GM21528 (cell line): ENCODE measurements around the gene FMNL1.
"Not testable (repeated sequence)": the region's sequence is repeated elsewhere in the genome, so short reads cannot be mapped to it uniquely, and the experiment has no call there.

Experiments used
- ATAC-seq: cut with Tn5 transposase; IDR thresholded peaks from one replicate; pipeline ENCODE4 v1.9.1; 2021; ENCODE audit warnings: mild to moderate bottlenecking, moderate library complexity; ENCODE audit not compliant: unreplicated experiment, low FRiP score

The FMNL1 gene

DNA sequence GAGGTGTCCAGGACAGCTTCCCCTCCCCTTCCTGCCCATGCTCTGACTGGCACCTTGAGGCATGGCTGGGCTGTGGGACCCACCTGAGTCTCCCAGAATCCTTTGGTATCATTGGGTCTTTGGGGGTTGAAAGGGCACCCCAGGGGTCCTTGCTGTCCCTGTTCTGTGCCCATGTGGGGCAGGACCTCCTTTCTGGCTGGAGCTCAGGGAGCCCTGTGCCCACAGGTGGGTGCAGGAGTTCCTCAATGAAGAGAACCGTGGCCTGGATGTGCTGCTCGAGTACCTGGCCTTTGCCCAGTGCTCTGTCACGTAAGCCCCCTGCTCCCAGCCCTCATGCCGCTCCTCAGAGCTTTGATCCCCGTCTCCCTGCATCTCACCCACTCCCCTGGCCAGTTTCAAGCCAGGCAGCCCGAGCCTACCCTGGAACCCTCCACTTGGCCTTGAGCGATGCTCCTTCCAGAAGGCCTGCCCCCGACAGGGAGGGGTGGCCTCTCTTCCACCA is 11.8 kb downstream of the FMNL1 start:
- no peak for ATAC-seq

DNA sequence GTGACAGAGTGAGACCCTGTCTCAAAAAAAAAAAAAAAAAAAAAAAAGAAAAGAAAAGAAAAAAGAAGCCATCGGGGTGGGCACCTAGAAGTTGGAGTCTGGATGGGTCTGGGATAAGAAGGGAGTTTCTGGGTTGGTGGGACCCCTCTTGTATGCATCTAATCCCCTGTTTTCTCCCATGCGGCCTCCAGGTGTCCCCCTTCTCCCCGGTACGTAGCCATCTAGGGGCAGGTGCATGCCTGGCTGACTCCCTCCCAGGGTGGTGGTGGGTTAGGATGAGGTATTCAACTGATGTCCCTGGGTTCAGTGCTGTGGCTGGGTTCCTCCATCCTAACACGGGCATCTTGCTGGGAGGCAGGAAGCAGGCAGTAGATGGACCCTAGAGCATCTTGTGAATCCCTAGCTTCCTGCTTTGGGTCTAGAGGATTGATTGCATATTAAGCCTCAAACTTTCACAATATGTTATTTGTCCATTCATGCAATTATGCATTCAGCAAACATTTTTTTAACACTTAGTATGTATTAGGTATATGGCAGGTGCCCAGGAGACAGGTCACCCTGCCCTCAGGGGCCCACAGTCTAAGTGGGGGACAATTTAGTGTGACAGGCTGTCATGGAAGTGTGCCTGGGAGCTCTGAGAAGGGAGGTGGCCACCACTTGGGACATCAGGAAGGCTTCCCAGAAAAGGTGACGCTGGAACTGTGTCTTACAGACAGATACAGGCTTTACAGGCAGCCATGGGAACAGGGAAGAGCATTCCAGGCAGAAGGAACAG is 13.1 kb downstream of the FMNL1 start:
- ATAC-seq, result no peak

DNA sequence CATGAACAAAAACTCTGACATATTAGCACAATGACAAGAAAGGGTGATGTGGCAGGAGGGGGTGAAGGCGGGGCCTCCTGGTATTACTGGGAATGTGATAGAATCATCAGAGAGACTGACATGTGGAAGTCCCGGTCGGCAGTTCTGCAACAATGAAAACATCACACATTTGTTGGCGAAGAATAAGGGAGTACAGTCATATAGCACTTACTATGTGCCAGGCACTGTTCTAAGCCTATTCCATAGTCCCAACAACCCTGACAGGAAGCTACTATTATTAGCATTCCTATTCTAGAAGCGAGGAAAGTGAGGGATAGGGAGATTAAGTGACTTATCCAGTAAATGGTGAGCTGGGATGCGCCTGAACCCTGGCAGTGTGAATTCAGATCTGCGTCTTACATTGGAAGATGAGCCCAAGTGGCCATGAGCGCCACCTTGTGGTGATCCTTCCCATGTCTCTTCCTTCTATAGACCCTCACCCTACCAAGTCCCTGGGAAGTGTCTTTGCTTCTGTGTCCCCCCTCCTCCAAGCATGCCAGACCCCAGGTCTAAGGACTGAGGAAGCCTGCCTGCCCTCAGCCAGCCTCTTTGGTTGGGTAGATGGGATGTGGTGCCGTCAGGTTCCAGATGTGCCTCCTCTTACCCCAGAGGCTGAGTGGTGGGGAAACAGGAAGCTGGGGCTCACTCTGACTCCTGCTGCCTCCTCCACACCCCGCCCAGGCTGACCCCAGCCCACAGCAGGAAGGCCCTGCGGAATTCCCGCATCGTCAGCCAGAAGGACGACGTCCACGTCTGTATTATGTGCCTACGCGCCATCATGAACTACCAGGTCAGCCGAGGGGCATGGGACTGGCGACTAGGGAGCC is 14.0 kb downstream of the FMNL1 start:
- ATAC-seq, result no peak

DNA sequence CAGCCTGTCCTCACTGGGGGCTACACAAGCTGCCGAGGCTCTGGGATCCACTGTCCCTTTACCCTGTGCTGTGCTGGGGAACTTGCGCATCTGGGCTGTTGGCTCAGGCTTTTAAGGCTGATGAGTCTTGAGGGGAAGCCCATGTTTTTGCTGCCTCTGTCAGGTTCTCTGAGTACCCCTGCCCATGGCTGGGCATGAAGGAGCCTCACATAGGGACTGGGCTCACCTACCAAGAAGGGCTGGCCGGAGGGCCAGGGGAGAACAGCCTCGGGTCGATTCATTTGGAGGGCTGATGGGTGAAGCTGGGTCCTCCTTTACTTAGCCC is 14.6 kb downstream of the FMNL1 start:
- no peak for ATAC-seq

DNA sequence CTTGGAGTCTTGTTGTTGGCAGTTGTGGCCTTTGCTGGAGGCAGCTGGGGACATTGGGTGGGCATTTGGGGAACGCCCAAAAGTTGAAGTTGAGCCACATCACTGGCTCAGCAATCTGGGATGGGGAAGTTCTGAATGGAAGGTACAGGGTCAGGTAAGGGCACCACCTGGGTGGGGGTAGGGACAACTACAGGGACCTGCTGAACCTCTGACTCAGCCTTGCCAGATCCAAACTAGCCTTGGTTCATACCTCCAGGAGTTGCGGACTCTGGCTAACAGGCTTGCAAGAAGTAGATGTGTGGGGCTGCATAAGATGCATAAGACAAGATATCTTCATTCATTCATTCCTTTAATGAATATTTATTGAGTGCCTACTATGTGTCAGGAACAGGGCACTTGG is 16.0 kb downstream of the FMNL1 start:
- ATAC-seq, result no peak

DNA sequence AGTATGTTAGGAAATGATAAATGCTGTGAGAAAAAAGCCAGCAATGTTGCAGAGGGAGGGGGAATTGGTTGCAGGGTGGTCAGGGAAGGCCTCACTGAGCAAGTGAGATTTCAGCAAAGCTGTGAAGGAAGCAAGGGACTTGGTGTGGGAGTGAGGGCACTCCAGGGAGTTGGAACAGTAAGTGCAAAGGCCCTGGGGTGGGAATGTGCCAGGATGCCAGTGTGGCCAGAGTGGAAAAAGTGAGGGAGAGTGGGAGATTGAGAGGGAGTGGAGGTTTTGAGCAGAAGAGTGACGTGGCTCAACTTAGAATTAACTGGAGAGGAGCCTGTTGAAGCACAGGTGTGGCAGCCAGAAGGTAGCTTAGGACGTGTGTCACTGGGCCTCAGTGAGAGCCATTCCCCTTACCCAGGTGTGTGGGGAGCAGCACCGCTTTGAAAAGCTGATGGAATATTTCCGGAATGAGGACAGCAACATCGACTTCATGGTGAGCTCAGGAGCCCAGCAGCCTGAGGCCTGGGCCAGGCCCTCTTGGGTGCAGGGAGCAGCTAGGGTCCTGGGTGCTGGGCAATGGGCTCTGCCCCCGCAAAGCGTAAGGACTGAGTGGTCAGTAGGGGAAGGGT is 16.6 kb downstream of the FMNL1 start:
- ATAC-seq, result no peak

DNA sequence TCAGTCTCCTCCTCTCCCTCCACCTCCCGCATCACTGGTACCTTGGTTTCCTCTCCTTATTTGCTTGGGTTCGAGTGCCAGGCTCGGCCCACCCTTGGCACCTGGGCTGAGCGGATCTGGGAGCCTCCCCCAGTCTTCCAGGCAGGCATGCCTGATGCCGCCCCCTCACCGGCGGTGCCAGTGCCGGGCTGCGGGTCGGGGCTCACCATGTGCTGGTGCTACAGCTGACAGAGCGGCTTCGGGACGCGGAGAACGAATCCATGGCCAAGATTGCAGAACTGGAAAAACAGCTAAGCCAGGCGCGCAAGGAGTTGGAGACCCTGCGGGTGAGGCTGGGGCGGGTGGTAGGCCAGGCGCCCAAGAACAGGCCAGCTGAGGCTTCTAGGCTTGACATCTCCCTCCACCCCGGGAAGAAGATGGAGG is 19.2 kb downstream of the FMNL1 start:
- no peak for ATAC-seq

DNA sequence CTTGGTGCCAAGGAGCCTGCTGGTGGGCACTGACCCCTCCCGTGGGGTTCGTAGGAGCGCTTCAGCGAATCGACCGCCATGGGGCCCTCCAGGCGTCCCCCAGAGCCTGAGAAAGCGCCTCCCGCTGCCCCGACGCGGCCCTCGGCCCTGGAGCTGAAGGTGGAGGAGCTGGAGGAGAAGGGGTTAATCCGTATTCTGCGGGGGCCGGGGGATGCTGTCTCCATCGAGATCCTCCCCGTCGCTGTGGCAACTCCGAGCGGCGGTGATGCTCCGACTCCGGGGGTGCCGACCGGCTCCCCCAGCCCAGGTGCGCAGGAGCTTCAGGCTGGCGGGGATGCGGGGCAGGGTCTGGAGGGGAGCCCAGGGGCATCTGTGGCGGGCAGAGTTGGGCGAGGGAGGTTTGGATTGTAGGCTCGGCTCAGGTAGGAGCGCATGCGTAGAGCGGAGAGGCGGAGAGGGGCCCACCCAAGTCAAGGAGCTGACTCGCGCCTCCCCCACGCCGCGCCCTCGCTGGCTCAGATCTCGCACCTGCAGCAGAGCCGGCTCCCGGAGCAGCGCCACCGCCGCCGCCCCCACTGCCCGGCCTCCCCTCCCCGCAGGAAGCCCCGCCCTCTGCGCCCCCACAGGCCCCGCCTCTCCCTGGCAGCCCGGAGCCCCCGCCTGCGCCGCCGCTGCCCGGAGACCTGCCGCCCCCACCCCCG is 19.8 kb downstream of the FMNL1 start:
- no peak for ATAC-seq

DNA sequence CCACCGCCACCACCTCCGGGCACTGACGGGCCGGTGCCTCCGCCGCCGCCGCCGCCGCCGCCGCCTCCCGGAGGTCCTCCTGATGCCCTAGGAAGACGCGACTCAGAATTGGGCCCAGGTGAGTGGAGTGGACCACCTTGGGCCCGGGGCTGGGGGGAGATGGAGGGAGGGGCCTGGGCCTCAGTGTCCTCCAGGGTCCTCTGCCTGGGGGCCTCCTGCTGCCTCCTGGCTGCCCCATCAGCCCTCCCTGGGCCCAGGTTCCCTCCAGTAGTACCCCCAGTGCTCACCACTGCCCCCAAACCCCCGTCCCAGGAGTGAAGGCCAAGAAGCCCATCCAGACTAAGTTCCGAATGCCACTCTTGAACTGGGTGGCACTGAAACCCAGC is 20.3 kb downstream of the FMNL1 start:
- ATAC-seq, result no peak

DNA sequence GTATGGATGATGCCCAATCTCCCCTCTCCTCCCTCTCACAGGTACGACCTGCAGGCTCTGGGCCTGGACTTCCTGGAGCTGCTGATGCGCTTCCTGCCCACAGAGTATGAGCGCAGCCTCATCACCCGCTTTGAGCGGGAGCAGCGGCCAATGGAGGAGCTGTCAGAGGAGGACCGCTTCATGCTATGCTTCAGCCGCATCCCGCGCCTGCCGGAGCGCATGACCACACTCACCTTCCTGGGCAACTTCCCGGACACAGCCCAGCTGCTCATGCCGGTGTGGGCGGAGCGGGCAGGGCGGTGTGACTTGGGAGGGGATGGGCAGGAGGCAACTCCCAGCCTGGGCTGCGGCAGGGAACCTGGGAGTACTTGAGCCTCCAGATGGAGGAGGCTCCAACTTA is 22.1 kb downstream of the FMNL1 start:
- ATAC-seq, result no peak

DNA sequence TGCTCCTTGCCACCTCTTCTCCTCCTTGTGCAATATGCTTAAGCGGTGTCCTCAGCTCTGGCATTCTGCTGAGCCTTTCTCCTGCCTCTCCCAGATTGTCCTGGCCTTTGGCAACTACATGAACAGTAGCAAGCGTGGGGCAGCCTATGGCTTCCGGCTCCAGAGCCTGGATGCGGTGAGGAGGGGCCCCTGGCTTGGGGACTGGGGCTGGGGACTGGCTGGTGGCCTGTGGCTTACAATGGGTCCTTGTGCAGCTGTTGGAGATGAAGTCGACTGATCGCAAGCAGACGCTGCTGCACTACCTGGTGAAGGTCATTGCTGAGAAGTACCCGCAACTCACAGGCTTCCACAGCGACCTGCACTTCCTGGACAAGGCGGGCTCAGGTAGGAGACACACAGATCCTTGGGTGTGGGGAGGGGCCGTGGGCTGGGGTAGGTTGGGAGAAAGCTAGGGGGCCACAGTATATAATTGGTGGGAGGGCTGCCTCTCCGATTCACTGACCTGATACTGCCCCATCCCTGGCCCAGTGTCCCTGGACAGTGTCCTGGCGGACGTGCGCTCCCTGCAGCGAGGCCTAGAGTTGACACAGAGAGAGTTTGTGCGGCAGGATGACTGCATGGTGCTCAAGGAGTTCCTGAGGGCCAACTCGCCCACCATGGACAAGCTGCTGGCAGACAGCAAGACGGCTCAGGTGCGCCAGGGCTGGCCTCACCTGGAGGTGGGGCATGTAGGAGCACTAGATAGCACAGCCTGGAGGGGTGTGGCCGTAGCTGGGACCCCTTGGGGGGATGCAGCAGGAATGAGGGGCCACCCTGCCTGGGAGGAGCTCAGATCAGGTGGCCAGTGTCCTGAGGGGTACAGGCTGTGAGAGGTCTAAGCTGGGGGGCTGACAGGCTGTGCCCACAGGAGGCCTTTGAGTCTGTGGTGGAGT is 23.3 kb downstream of the FMNL1 start:
- ATAC-seq, result no peak

DNA sequence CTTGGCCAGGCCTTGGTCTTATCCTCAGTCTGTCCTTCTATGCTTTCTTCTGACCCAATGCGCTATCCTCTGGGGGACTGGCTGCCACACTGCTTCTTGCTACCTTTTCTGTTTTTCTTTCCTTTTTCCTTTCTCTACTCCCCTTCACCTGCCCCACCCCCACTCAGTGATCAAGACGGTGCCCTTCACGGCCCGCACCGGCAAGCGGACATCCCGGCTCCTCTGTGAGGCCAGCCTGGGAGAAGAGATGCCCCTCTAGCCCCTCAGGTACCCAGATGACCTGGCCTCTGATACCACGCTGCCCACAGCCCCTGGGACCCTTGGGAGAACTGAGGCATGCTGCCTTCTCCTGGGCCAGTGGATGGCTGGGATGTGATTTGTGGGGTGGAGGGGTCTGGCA is 24.7 kb downstream of the FMNL1 start:
- ATAC-seq, result no peak

DNA sequence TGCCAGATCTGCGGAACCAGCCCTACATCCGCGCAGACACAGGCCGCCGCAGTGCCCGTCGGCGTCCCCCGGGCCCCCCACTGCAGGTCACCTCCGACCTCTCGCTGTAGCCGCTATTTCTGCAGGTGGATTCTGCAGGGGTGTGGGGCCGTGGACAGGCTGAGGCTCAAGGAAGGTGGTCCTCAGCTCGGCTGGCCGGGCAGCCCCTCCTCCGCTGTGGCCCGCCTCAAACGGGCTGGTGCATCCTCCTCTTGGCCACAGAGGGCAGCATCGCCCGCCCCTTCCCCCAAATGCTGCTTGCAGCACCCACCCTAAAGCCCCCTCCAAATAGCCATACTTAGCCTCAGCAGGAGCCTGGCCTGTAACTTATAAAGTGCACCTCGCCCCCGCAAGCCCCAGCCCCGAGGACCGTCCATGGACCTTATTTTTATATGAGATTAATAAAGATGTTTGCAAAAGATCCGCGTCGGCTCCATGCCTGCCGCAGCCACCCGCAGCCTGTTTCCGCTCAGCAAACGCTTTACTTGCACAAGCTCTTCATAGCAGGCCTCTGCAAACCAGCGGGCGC is 25.3 kb downstream of the FMNL1 start:
- no peak for ATAC-seq

DNA sequence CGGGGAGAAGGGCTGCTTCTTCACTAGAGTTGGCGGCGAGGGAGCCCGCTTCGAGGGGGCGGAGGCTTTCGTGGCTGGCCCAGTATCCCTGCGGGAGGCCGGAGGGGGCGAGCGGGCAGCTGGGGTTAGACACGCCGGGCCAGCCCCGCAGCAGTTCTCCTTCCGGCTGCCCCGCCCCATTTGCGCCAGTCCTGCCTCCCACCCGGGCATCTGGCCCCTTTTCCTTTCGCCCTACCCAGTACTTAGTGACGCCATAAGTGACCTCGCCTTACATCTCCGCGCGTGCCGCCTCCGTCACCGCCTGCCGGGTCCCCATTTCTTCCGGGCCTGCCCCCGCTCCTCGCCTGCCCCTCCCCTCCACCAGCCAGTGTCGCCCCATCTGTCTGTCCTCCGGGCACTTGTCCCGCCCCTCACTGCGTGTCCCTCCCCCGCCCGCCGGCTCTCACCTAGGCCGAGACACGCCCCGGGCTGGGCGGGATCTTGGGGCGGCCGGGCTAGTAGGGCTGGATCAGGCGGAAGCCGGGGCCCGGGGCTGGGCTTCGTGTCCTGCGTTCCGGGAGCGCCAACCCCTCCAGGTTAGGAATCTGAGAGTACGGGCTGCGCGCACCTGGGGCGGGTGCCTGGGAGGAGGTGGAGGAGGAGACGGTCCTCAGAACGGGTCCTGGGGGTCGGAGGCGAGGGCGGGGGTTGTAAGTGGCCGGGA is 25.9 kb downstream of the FMNL1 start:
- ATAC-seq, result peak; percentile 71

DNA sequence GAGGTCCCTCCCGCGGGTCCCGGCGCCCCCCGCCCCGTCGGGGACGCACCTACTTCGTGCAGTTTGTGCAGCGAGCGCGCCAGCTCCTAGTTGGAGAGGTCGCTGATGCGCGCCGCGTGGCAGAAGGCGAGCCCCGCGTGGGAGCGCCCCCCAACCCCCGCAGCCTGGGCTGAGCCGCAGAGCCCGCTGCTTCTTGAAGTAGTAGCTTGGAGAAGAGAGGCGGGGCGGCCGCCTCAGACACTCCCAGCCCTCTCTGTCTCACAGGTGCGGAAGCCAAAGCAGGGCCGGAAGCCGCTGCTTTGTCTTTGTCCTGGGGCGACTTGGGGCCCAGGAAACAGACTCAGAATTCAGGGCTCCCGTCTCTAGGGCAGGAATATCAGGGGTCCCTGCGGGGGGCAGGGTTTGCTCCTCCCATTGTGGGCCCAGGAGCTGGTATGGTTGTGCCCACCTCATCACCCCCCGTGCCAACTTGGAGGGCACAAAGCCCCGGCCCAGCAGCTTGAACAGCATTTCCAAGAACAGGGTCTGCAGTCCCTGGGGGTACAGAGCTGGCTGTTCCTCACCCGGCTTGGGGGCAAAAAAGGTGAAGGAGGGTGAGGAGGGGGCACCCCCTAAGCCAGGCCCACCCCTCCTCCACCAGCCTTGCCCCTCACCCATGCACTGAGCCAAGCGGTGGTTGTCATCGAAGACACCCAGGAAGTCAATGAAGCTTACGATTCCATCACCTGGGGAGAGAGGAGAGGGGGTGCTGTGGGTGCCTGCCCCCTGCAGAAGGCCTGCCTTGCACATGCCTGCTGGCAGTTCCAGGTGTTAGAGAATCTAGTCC is 26.7 kb downstream of the FMNL1 start:
- ATAC-seq, result peak; percentile 67

DNA sequence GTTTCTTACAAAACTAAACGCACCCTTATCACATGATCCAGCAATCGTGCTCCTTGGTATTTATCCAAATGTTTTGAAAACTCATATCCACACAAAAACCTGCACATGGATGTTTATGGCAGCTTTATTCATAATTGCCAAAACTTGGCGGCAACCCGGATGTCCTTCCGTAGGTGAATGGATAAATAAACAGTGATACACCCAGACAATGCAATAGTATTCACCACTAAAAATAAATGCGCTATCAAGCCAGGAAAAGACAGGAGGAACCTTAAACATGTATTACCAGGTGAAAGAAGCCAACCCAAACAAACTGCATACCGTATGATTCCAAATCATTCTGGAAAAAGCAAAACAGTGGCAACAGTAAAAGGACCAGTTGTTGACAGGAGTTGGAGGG is 30.2 kb downstream of the FMNL1 start:
- ATAC-seq, result no peak

DNA sequence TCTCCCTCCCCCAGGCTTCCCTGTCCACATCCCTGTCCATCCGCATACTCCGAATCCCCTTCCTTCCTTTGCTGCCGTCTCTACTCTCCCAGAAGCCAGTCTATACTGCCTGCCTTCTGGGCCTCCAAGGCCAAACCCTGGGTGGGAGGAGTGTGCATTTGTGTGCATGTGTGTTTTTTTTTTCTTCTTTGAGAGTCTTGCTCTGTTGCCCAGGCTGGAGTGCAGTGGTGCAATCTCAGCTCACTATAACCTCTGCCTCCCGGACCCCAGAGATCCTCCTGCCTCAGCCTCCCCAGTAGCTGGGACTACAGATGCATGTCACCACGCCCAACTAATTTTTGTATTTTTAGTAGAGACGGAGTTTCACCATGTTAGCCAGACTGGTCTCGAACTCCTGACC is 31.6 kb downstream of the FMNL1 start:
- ATAC-seq, result not testable (repeated sequence)

DNA sequence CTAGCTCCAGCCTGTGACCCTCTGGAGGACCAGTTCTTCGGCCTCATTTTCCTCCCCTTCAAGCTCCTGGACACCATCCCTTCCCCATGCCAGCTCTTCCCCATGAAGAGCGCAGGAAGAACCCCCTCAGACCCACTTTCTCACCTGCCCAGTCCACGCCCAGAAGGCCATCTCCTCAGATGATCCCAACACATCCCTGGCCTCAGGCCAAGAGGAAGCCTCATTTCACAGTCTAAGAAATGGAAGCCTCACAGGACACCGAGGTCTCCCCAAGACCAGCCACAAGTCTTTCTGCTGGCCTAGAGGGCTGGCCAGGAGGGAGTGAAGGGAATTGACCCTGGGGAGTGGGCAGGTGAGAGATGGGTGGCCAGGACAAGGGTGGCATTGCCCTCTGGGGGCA is 32.2 kb downstream of the FMNL1 start:
- ATAC-seq, result no peak
